ENCODE results near the gene BRD1. TPM values are rescaled to one million over a fixed set of nuclear protein-coding genes. Genes with fewer than 3 reads are reported as not detected.

Gene BRD1
- total and polyA plus RNA-seq, 3 experiments from 2014 or later, result 4.9 to 35.1 (median 32.9) TPM

GRCh38 chr22:49781289-49781782, 46.3 kb downstream of the BRD1 start:
- H3K27me3 Mint-ChIP-seq, result no peaks in the 10 kb centered on the region
- peaks cover 18 to 37% (median 26%) of the 10 kb centered on the region in 3 donors for H3K4me1 Mint-ChIP-seq
- ChIA-PET POLR2A (no interaction called here), CTCF (no interaction called here)
- no peak overlapping the region for H3K27ac ChIP-seq (ENCODE audit: low read depth, low read length)
- no peak for DNase-seq
- H3K4me3 ChIP-seq (ENCODE audit: low read length), result no peak overlapping the region
- no peaks in the 10 kb centered on the region for H3K4me1 ChIP-seq (ENCODE audit: insufficient read depth, low read length)
- H3K4me3 Mint-ChIP-seq, result peak overlapping the region in 1 of 7 donors; percentile 44
- H3K9me3 ChIP-seq (ENCODE audit: low read length), result no peaks in the 10 kb centered on the region
- peaks cover 0 to 74% (median 8%) of the 10 kb centered on the region in 3 donors for H3K36me3 Mint-ChIP-seq
- H3K9me3 Mint-ChIP-seq, result no peaks in the 10 kb centered on the region
- H3K27me3 ChIP-seq (ENCODE audit: insufficient read depth, low read length, poor library complexity, severe bottlenecking), result no peaks in the 10 kb centered on the region
- H3K27ac Mint-ChIP-seq, result peak overlapping the region in 6 of 8 donors; percentile 27 to 68 (median 58)
- H3K36me3 ChIP-seq (ENCODE audit: insufficient read depth, low read length), result peaks cover 22% of the 10 kb centered on the region

- Histone ChIP-seq H3K36me3 (ENCODE audit: insufficient read depth, low read length) (peaks cover 23% of the 10 kb centered on the region), H3K27me3 (ENCODE audit: insufficient read depth, low read length, poor library complexity, severe bottlenecking) (no peaks in the 10 kb centered on the region), H3K9me3 (ENCODE audit: low read length) (no peaks in the 10 kb centered on the region), H3K4me1 (ENCODE audit: insufficient read depth, low read length) (no peaks in the 10 kb centered on the region), H3K4me3 (ENCODE audit: low read length) (no peak overlapping the region), H3K27ac (ENCODE audit: low read depth, low read length) (no peak overlapping the region)
- Mint-ChIP-seq H3K9me3 (no peaks in the 10 kb centered on the region), H3K27me3 (no peaks in the 10 kb centered on the region), H3K4me1 (peaks cover 16 to 31% (median 21%) of the 10 kb centered on the region in 3 donors), H3K4me3 (peak overlapping the region in 1 of 7 donors; percentile 73), H3K27ac (peak overlapping the region in 2 of 8 donors; percentile 14 to 36), H3K36me3 (peaks cover 0 to 71% (median 8%) of the 10 kb centered on the region in 3 donors)
- POLR2A ChIA-PET, result no interaction called here
- CTCF ChIA-PET, result no interaction called here
- DNase-seq, result no peak
These were observed 46.9 kb downstream of the BRD1 start for GRCh38 chr22:49780698-49781288.

- Histone ChIP-seq H3K27ac (ENCODE audit: low read depth, low read length) (no peak overlapping the region), H3K4me1 (ENCODE audit: insufficient read depth, low read length) (no peaks in the 10 kb centered on the region), H3K36me3 (ENCODE audit: insufficient read depth, low read length) (peaks cover 27% of the 10 kb centered on the region), H3K27me3 (ENCODE audit: insufficient read depth, low read length, poor library complexity, severe bottlenecking) (no peaks in the 10 kb centered on the region), H3K9me3 (ENCODE audit: low read length) (no peaks in the 10 kb centered on the region), H3K4me3 (ENCODE audit: low read length) (no peak overlapping the region)
- Mint-ChIP-seq H3K27ac (peak overlapping the region in 1 of 8 donors; percentile 46), H3K36me3 (peaks cover 0 to 70% (median 8%) of the 10 kb centered on the region in 3 donors), H3K27me3 (no peaks in the 10 kb centered on the region), H3K9me3 (no peaks in the 10 kb centered on the region), H3K4me1 (peaks cover 14 to 25% (median 16%) of the 10 kb centered on the region in 3 donors), H3K4me3 (peak overlapping the region in 1 of 7 donors; percentile 73)
- no peak for DNase-seq
- ChIA-PET POLR2A (no interaction called here), CTCF (no interaction called here)
These were observed 47.6 kb downstream of the BRD1 start for GRCh38 chr22:49779853-49780697.

- ChIA-PET POLR2A (no interaction called here), CTCF (no interaction called here)
- H3K4me1 Mint-ChIP-seq, result peaks cover 14 to 21% (median 16%) of the 10 kb centered on the region in 3 donors
- Histone ChIP-seq H3K27me3 (ENCODE audit: insufficient read depth, low read length, poor library complexity, severe bottlenecking) (no peaks in the 10 kb centered on the region), H3K4me3 (ENCODE audit: low read length) (no peak overlapping the region), H3K4me1 (ENCODE audit: insufficient read depth, low read length) (no peaks in the 10 kb centered on the region), H3K36me3 (ENCODE audit: insufficient read depth, low read length) (peaks cover 34% of the 10 kb centered on the region), H3K9me3 (ENCODE audit: low read length) (no peaks in the 10 kb centered on the region), H3K27ac (ENCODE audit: low read depth, low read length) (no peak overlapping the region)
- H3K9me3 Mint-ChIP-seq, result no peaks in the 10 kb centered on the region
- DNase-seq, result no peak
- H3K36me3 Mint-ChIP-seq, result peaks cover 0 to 71% (median 8%) of the 10 kb centered on the region in 3 donors
- H3K27me3 Mint-ChIP-seq, result no peaks in the 10 kb centered on the region
- peak overlapping the region in 3 of 8 donors; percentile 17 to 52 (median 18) for H3K27ac Mint-ChIP-seq
- peak overlapping the region in 2 of 7 donors; percentile 8 to 27 for H3K4me3 Mint-ChIP-seq
These were observed 48.5 kb downstream of the BRD1 start for GRCh38 chr22:49779211-49779610.

- no peaks in the 10 kb centered on the region for H3K4me1 ChIP-seq (ENCODE audit: insufficient read depth, low read length)
- Mint-ChIP-seq H3K9me3 (no peaks in the 10 kb centered on the region), H3K36me3 (peaks cover 0 to 70% (median 2%) of the 10 kb centered on the region in 3 donors), H3K4me3 (no peak overlapping the region), H3K4me1 (peaks cover 11 to 16% (median 14%) of the 10 kb centered on the region in 3 donors), H3K27ac (peak overlapping the region in 3 of 8 donors; percentile 21 to 71 (median 52)), H3K27me3 (no peaks in the 10 kb centered on the region)
- peaks cover 25% of the 10 kb centered on the region for H3K36me3 ChIP-seq (ENCODE audit: insufficient read depth, low read length)
- H3K9me3 ChIP-seq (ENCODE audit: low read length), result no peaks in the 10 kb centered on the region
- ChIA-PET CTCF (interaction anchor here (1.1 kb wide), 1 partner anchor 10 kb away, joined by 3 read pairs; no protein-coding TSS in a partner anchor), POLR2A (interaction anchor here (0.6 kb wide), 1 partner anchor 9 kb away, joined by 3 read pairs; no protein-coding TSS in a partner anchor)
- no peak overlapping the region for H3K27ac ChIP-seq (ENCODE audit: low read depth, low read length)
- H3K4me3 ChIP-seq (ENCODE audit: low read length), result no peak overlapping the region
- H3K27me3 ChIP-seq (ENCODE audit: insufficient read depth, low read length, poor library complexity, severe bottlenecking), result no peaks in the 10 kb centered on the region
- no peak for DNase-seq
These were observed 50.0 kb downstream of the BRD1 start for GRCh38 chr22:49777569-49778249.

GRCh38 chr22:49776891-49777290, 50.8 kb downstream of the BRD1 start:
- ChIA-PET CTCF (no interaction called here), POLR2A (no interaction called here)
- DNase-seq, result no peak
- H3K27ac ChIP-seq (ENCODE audit: low read depth, low read length), result no peak overlapping the region
- Mint-ChIP-seq H3K4me3 (no peak overlapping the region), H3K9me3 (no peaks in the 10 kb centered on the region), H3K27me3 (no peaks in the 10 kb centered on the region), H3K36me3 (peaks cover 0 to 71% (median 2%) of the 10 kb centered on the region in 3 donors), H3K4me1 (peaks cover 11 to 18% (median 14%) of the 10 kb centered on the region in 3 donors), H3K27ac (no peak overlapping the region)
- H3K9me3 ChIP-seq (ENCODE audit: low read length), result no peaks in the 10 kb centered on the region
- H3K4me3 ChIP-seq (ENCODE audit: low read length), result no peak overlapping the region
- H3K4me1 ChIP-seq (ENCODE audit: insufficient read depth, low read length), result no peaks in the 10 kb centered on the region
- peaks cover 25% of the 10 kb centered on the region for H3K36me3 ChIP-seq (ENCODE audit: insufficient read depth, low read length)
- no peaks in the 10 kb centered on the region for H3K27me3 ChIP-seq (ENCODE audit: insufficient read depth, low read length, poor library complexity, severe bottlenecking)

GRCh38 chr22:49775867-49776511, 51.7 kb downstream of the BRD1 start:
- CTCF ChIA-PET, result interaction anchor here (1.4 kb wide), 1 partner anchor 9 kb away, joined by 6 read pairs; no protein-coding TSS in a partner anchor
- H3K4me1 Mint-ChIP-seq, result peaks cover 8 to 14% (median 13%) of the 10 kb centered on the region in 3 donors
- H3K4me3 Mint-ChIP-seq, result no peak overlapping the region
- no peak overlapping the region for H3K4me3 ChIP-seq (ENCODE audit: low read length)
- POLR2A ChIA-PET, result interaction anchor here (0.5 kb wide), 1 partner anchor 86 kb away, joined by 6 read pairs; no protein-coding TSS in a partner anchor
- no peaks in the 10 kb centered on the region for H3K27me3 Mint-ChIP-seq
- H3K9me3 ChIP-seq (ENCODE audit: low read length), result no peaks in the 10 kb centered on the region
- peaks cover 0 to 68% (median 2%) of the 10 kb centered on the region in 3 donors for H3K36me3 Mint-ChIP-seq
- DNase-seq, result no peak
- H3K27me3 ChIP-seq (ENCODE audit: insufficient read depth, low read length, poor library complexity, severe bottlenecking), result no peaks in the 10 kb centered on the region
- peaks cover 25% of the 10 kb centered on the region for H3K36me3 ChIP-seq (ENCODE audit: insufficient read depth, low read length)
- H3K9me3 Mint-ChIP-seq, result no peaks in the 10 kb centered on the region
- H3K4me1 ChIP-seq (ENCODE audit: insufficient read depth, low read length), result no peaks in the 10 kb centered on the region
- H3K27ac Mint-ChIP-seq, result no peak overlapping the region
- no peak overlapping the region for H3K27ac ChIP-seq (ENCODE audit: low read depth, low read length)
